Right atrium auricular region (tissue), 2 donors: Measurements from ENCODE around the gene POLRMT. TPM values are rescaled to one million over a fixed set of nuclear protein-coding genes. Genes with fewer than 3 reads are reported as not detected.

Experiments
- DNase-seq: peaks from one replicate; pipeline ENCODE4 v3.0.0-alpha.2; 2019; ENCODE audit warnings: low spot score
- H3K27ac ChIP-seq, 2 donors: fragments of 200-600 bp; sonication (generic); 1 replicate in 1 of 2; 2 replicates in 1 of 2; pipeline ENCODE4 v1.5.1; 2016 to 2019
- H3K27me3 ChIP-seq, 2 donors: fragments of 200-600 bp; sonication (generic); one replicate each; pipeline versions ENCODE4 v1.5.1 to v1.6.0; 2017 to 2019
- H3K36me3 ChIP-seq: fragments of 200-600 bp; sonication (generic); one replicate; pipeline ENCODE4 v1.5.1; 2016
- H3K4me1 ChIP-seq, 2 donors: fragments of 200-600 bp; sonication (generic); one replicate each; pipeline versions ENCODE4 v1.5.1 to v1.6.0; 2017 to 2019
- H3K4me3 ChIP-seq, 2 donors: fragments of 200-600 bp; sonication (generic); 1 replicate in 1 of 2; 2 replicates in 1 of 2; pipeline ENCODE4 v1.5.1; 2017 to 2019; ENCODE audit warnings: mild to moderate bottlenecking in 1 of 2, moderate library complexity in 1 of 2
- H3K9me3 ChIP-seq, 2 donors: fragments of 200-600 bp; sonication (generic); one replicate each; pipeline ENCODE4 v1.5.1; 2019
- total RNA-seq, 2 donors: library from RNA; depleted of rRNA; stranded (reverse); fragments of >200 nt; gene quantifications; one replicate each; pipeline ENCODE4 v1.1.0, GENCODE V29; 2016
- TF ChIP-seq, protein P1 (sequence below), 2 donors: fragments of 200-600 bp; sonication (generic); IDR thresholded peaks; one replicate each; pipeline ENCODE4 v1.5.1; 2019; ENCODE audit warnings: antibody characterized with exemption in 2 of 2

POLRMT gene
- 10 to 100 TPM; 24.5 to 30.4 TPM for total RNA-seq

DNA sequence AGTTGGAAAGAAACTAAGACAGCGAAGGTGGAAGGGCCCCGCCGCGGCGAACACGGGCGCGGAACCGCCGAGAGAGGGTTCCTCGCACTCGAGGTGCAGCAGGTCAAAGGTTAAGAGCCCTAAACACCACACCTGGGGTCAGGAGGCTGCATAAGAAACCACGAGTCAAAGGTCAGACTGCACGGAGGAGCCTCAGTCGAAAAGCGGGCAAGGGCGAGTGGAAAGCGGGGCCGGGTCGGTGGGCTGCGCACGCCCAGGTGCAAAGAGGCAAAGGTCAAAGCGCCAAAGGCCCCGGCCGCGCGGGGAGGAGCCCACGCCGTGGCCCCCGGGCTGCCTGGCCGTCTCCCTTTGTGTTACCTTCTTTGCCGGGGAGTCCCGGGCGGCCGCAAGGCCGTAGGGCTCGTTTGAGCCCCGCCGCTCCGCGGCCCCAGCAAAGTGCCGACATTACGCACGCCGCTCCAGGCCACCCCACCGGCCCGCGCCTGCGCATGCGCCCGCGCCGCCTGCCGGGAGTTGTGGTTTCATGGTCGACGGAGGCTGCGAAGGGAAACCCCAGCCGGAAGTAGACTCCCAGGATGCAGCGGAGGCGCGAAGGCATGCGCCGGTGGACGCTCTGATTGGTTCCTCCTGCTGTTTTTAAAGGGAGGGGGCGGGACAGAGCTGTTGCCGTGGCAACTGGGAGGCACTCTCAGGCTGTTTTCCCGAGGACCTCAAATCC lies at the start of gene POLRMT:
Gene POLRMT, minus strand, starts transcription at position 470 of the 718 bp plus-strand sequence. Its CDS starts 25 bp downstream, at position 445.
- H3K4me3 ChIP-seq, result peak within 1 kb of the TSS; percentile 92 to 96
- peaks cover 0 to 20% of the 10 kb centered on the region in 2 donors for H3K4me1 ChIP-seq
- no peaks in the 10 kb centered on the region for H3K9me3 ChIP-seq
- DNase-seq, result peak; percentile 99
- peak within 1 kb of the TSS; percentile 63 to 72 for H3K27ac ChIP-seq
- peaks cover 10% of the 10 kb centered on the region for H3K36me3 ChIP-seq
- no peaks in the 10 kb centered on the region for H3K27me3 ChIP-seq
- TF ChIP-seq, protein P1, sequence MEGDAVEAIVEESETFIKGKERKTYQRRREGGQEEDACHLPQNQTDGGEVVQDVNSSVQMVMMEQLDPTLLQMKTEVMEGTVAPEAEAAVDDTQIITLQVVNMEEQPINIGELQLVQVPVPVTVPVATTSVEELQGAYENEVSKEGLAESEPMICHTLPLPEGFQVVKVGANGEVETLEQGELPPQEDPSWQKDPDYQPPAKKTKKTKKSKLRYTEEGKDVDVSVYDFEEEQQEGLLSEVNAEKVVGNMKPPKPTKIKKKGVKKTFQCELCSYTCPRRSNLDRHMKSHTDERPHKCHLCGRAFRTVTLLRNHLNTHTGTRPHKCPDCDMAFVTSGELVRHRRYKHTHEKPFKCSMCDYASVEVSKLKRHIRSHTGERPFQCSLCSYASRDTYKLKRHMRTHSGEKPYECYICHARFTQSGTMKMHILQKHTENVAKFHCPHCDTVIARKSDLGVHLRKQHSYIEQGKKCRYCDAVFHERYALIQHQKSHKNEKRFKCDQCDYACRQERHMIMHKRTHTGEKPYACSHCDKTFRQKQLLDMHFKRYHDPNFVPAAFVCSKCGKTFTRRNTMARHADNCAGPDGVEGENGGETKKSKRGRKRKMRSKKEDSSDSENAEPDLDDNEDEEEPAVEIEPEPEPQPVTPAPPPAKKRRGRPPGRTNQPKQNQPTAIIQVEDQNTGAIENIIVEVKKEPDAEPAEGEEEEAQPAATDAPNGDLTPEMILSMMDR (IDR thresholded peaks at IDR 0.05), result no peak

DNA sequence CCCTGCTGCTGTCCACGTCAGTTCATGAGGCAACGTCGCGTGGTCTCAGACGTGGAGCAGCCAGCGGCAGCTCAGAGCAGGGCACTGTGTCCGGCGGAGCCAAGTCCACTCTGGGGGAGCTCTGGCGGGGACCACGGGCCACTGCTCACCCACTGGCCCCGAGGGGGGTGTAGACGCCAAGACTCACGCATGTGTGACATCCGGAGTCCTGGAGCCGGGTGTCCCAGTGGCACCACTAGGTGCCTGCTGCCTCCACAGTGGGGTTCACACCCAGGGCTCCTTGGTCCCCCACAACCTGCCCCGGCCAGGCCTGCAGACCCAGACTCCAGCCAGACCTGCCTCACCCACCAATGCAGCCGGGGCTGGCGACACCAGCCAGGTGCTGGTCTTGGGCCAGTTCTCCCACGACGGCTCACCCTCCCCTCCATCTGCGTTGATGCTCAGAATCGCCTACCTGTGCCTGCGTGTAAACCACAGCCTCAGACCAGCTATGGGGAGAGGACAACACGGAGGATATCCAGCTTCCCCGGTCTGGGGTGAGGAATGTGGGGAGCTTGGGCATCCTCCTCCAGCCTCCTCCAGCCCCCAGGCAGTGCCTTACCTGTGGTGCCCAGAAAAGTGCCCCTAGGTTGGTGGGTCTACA lies 49.5 kb upstream of the POLRMT start:
- DNase-seq, result no peak
- Histone ChIP-seq H3K9me3 (no peaks in the 10 kb centered on the region), H3K4me3 (no peak overlapping the region), H3K36me3 (peaks cover 14% of the 10 kb centered on the region), H3K27ac (no peak overlapping the region), H3K27me3 (no peaks in the 10 kb centered on the region), H3K4me1 (peaks cover 0 to 14% of the 10 kb centered on the region in 2 donors)
- TF ChIP-seq, protein P1 (IDR thresholded peaks at IDR 0.05), result no peak

DNA sequence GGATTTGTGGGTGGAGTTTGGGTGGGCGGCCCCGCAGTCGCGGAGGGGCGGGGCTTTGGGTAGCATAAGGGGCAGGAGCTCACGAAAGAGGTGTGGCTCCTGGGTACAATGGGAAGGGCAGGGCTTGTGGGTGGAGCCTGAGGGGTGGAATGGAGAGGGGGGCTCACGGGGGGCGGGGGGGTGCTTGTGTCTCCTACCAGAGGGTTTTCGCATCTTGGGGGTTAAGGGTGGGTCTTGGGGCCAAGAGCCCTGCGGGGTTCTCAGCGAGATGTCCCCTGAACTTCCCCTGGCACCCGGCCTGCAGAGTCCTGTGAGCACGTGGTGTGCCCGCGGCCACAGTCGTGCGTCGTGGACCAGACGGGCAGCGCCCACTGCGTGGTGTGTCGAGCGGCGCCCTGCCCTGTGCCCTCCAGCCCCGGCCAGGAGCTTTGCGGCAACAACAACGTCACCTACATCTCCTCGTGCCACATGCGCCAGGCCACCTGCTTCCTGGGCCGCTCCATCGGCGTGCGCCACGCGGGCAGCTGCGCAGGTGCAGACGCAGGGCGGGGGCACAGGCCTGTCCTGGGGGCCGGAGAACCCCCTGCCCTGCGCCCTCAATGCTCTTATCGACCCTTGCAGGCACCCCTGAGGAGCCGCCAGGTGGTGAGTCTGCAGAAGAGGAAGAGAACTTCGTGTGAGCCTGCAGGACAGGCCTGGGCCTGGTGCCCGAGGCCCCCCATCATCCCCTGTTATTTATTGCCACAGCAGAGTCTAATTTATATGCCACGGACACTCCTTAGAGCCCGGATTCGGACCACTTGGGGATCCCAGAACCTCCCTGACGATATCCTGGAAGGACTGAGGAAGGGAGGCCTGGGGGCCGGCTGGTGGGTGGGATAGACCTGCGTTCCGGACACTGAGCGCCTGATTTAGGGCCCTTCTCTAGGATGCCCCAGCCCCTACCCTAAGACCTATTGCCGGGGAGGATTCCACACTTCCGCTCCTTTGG lies 48.0 kb upstream of the POLRMT start:
- peaks cover 14% of the 10 kb centered on the region for H3K36me3 ChIP-seq
- peak overlapping the region in 1 of 2 donors; percentile 74 for H3K4me3 ChIP-seq
- peak overlapping the region; percentile 91 to 100 for H3K27ac ChIP-seq
- H3K9me3 ChIP-seq, result no peaks in the 10 kb centered on the region
- H3K27me3 ChIP-seq, result no peaks in the 10 kb centered on the region
- no peak for DNase-seq
- TF ChIP-seq, protein P1 (IDR thresholded peaks at IDR 0.05), result no peak
- peaks cover 0 to 26% of the 10 kb centered on the region in 2 donors for H3K4me1 ChIP-seq

DNA sequence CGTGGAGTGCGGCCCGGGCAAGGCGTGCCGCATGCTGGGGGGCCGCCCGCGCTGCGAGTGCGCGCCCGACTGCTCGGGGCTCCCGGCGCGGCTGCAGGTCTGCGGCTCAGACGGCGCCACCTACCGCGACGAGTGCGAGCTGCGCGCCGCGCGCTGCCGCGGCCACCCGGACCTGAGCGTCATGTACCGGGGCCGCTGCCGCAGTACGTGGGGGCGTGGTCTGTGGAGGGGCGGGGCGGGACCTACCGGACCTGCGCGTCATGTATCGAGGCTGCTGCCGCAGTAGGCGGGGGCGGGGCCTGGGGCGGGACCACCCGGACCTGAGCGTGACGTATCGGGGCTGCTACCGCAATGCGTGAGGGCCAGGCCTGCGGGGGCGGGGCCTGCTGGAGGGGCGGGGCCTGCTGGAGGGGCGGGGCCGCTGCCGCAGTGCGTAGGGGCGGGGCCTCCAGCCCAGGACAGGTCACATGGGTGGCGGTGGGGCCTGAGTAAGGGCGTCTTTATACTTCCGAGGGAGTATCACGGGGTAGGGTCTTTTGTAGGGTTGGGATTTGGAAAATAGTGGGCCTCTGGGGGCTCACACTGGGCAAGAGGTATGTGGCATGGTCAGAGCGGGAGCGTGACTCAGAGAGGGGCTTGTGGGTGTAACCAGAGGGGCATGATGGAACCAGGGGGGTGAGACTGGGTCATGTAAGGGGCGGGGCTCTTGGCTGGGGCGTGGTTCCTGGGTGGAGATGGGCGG lies 47.1 kb upstream of the POLRMT start:
- H3K27ac ChIP-seq, result peak overlapping the region; percentile 91 to 100
- TF ChIP-seq, protein P1 (IDR thresholded peaks at IDR 0.05), result peak; percentile 49 to 59
- H3K9me3 ChIP-seq, result no peaks in the 10 kb centered on the region
- peak overlapping the region; percentile 66 to 74 for H3K4me3 ChIP-seq
- peaks cover 14% of the 10 kb centered on the region for H3K36me3 ChIP-seq
- no peaks in the 10 kb centered on the region for H3K27me3 ChIP-seq
- peak; percentile 100 for DNase-seq
- H3K4me1 ChIP-seq, result peaks cover 0 to 32% of the 10 kb centered on the region in 2 donors
